Measurements from ENCODE around the gene GEMIN5. TPM values are rescaled to one million over a fixed set of nuclear protein-coding genes. Genes with fewer than 3 reads are reported as not detected.

The GEMIN5 gene
- total and polyA plus RNA-seq, 2 experiments from 2014 or later = 18.3 to 46.7 TPM

DNA sequence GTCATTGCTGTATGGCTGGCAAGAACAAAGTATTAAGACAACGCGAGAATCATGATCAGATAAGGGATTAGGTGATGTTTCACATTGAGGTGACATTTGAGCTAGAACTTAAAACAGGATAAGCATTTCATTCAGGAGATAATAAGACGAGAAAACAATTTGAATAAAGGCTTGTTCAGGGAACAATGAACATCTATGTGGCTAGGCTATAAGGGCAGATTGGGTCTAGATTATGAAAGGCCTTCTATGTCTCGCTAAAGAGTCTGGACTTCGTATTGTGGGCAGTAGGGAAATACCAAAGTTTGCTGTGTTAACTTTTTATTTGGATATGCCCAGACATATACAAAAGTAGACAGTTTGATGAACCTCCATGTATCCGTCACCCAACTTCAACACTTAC lies 9.8 kb upstream of the GEMIN5 start (continued):
- TF ChIP-seq CTCF (conservative IDR thresholded peaks at IDR 0.05; ENCODE audit: low read depth in 2 of 2) (no peak), EZH2phosphoT487 (IDR thresholded peaks at IDR 0.05; ENCODE audit: unreplicated experiment) (no peak), STAT1 (IDR thresholded peaks at IDR 0.05; ENCODE audit: unreplicated experiment) (no peak), EZH2 (IDR thresholded peaks at IDR 0.05; ENCODE audit: low read depth, unreplicated experiment) (no peak)

DNA sequence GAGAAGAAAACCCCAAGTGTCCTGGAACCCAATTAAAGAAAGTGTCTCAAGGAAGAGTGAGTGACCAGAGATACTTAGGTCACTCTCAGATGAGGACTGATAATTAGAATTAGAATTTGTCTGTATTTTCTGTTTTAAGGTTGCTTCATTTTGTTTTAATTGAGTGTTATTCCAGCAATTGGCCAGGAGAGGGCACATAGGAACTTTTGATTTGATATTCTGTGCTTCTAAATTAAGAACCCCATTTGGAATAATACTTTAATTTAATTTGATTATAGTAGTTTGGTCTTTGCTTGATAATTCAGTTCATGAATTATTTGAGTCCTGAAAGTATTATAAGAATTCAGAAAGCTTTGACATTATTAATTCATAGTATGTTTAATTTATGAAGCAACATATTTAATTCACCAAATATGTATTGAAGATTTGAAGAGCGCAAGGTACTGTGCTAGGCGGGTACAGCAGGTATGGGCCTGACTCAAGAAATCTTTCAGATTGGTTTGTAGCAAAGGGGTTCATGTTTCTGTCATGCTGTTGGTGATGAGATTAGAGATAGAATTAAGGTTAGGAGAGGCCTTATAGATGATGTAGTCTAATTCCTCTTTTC lies 7.8 kb upstream of the GEMIN5 start:
- peaks cover 3% of the 10 kb centered on the region; the same call in 1 of the 3 replicates for H3K4me1 Mint-ChIP-seq
- Histone ChIP-seq H2AFZ (no peak overlapping the region), H3K4me2 (no peak overlapping the region), H3K79me2 (replicated peaks; ENCODE audit: insufficient read depth) (peaks cover 72% of the 10 kb centered on the region), H3K27ac (ENCODE audit: low read depth) (no peak overlapping the region), H3K27me3 (ENCODE audit: insufficient read depth) (no peaks in the 10 kb centered on the region), H3K36me3 (ENCODE audit: insufficient read depth) (no peaks in the 10 kb centered on the region), H3K9me2 (ENCODE audit: insufficient read depth) (no peaks in the 10 kb centered on the region), H3F3A (replicated peaks; ENCODE audit: low read depth) (no peaks in the 10 kb centered on the region), H3K4me1 (ENCODE audit: insufficient read depth) (peaks cover 5% of the 10 kb centered on the region; the same call in 1 of the 2 replicates), H3K4me3 (no peak overlapping the region), H4K20me1 (replicated peaks; ENCODE audit: insufficient read depth) (peaks cover 2% of the 10 kb centered on the region; the same call in 1 of the 2 replicates)
- H3K9me3 Mint-ChIP-seq = no peaks in the 10 kb centered on the region
- H3K27me3 Mint-ChIP-seq (ENCODE audit: insufficient read depth, low read depth, poor library complexity) = peaks cover 3% of the 10 kb centered on the region
- no peak overlapping the region for H3K4me3 Mint-ChIP-seq
- ATAC-seq = no peak
- H3K36me3 Mint-ChIP-seq (ENCODE audit: low read depth) = no peaks in the 10 kb centered on the region
- no peak overlapping the region for H3K27ac Mint-ChIP-seq
- TF ChIP-seq EZH2 (IDR thresholded peaks at IDR 0.05; ENCODE audit: low read depth, unreplicated experiment) = no peak
- peak in 1 of 2 experiments; percentile 68; a peak in 3 of 4 replicates for TF ChIP-seq CTCF (conservative IDR thresholded peaks at IDR 0.05; ENCODE audit: low read depth in 2 of 2)
- DNase-seq (ENCODE audit: low spot score) = peak; percentile 49

- Mint-ChIP-seq H3K27ac (no peak overlapping the region), H3K4me1 (peaks cover 3% of the 10 kb centered on the region; the same call in 1 of the 3 replicates), H3K27me3 (ENCODE audit: insufficient read depth, low read depth, poor library complexity) (peaks cover 6% of the 10 kb centered on the region), H3K9me3 (no peaks in the 10 kb centered on the region), H3K4me3 (no peak overlapping the region), H3K36me3 (ENCODE audit: low read depth) (no peaks in the 10 kb centered on the region)
- no peaks in the 10 kb centered on the region for H3K27me3 ChIP-seq (ENCODE audit: insufficient read depth)
- no peak overlapping the region for H3K4me3 ChIP-seq
- ATAC-seq (no peak), DNase-seq (ENCODE audit: low spot score) (no peak)
- no peaks in the 10 kb centered on the region for H3K36me3 ChIP-seq (ENCODE audit: insufficient read depth)
- peaks cover 5% of the 10 kb centered on the region; the same call in 1 of the 2 replicates for H3K4me1 ChIP-seq (ENCODE audit: insufficient read depth)
- H4K20me1 ChIP-seq (replicated peaks; ENCODE audit: insufficient read depth) = peaks cover 2% of the 10 kb centered on the region; the same call in 1 of the 2 replicates
- TF ChIP-seq JUNB (IDR thresholded peaks at IDR 0.05; ENCODE audit: unreplicated experiment) = no peak
- TF ChIP-seq CTCF (conservative IDR thresholded peaks at IDR 0.05; ENCODE audit: low read depth in 2 of 2) = no peak
- no peak for TF ChIP-seq POLR2AphosphoS5 (IDR thresholded peaks at IDR 0.05; ENCODE audit: low read depth)
- TF ChIP-seq NANOG (IDR thresholded peaks at IDR 0.05; ENCODE audit: borderline replicate concordance) = no peak
- no peak for TF ChIP-seq ZNF331 (CRISPR knock-in tag; IDR thresholded peaks at IDR 0.05; ENCODE audit: low read depth)
- TF ChIP-seq, protein P1, sequence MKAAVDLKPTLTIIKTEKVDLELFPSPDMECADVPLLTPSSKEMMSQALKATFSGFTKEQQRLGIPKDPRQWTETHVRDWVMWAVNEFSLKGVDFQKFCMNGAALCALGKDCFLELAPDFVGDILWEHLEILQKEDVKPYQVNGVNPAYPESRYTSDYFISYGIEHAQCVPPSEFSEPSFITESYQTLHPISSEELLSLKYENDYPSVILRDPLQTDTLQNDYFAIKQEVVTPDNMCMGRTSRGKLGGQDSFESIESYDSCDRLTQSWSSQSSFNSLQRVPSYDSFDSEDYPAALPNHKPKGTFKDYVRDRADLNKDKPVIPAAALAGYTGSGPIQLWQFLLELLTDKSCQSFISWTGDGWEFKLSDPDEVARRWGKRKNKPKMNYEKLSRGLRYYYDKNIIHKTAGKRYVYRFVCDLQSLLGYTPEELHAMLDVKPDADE (IDR thresholded peaks at IDR 0.05) = no peak
- no peak for TF ChIP-seq STAT1 (IDR thresholded peaks at IDR 0.05; ENCODE audit: unreplicated experiment)
- TF ChIP-seq EZH2 (IDR thresholded peaks at IDR 0.05; ENCODE audit: low read depth, unreplicated experiment) = no peak
- no peak overlapping the region for H3K4me2 ChIP-seq
- no peaks in the 10 kb centered on the region for H3F3A ChIP-seq (replicated peaks; ENCODE audit: low read depth)
- peaks cover 64% of the 10 kb centered on the region for H3K79me2 ChIP-seq (replicated peaks; ENCODE audit: insufficient read depth)
- H3K9me2 ChIP-seq (ENCODE audit: insufficient read depth) = no peaks in the 10 kb centered on the region
- H2AFZ ChIP-seq = no peak overlapping the region
- H3K27ac ChIP-seq (ENCODE audit: low read depth) = no peak overlapping the region
These were observed 6.7 kb upstream of the GEMIN5 start for GRCh38 chr5:154944716-154945115.

Measured in GM23338 (cell line).